Rectal smooth muscle tissue (tissue), 1 donor: Measurements from ENCODE around the gene CDADC1.

Experiments
- H3K27ac ChIP-seq: one replicate; pipeline ENCODE4 v1.7.0; 2013; ENCODE audit warnings: low read depth, low read length, inconsistent platforms
- H3K27me3 ChIP-seq: one replicate; pipeline ENCODE4 v1.7.0; 2013; ENCODE audit warnings: low read length; ENCODE audit not compliant: control insufficient read depth, insufficient read depth
- H3K36me3 ChIP-seq: one replicate; pipeline ENCODE4 v1.7.0; 2013; ENCODE audit warnings: low read length; ENCODE audit not compliant: control insufficient read depth, insufficient read depth
- H3K4me1 ChIP-seq: one replicate; pipeline ENCODE4 v1.7.0; 2013; ENCODE audit warnings: low read length; ENCODE audit not compliant: control insufficient read depth, insufficient read depth
- H3K4me3 ChIP-seq: one replicate; pipeline ENCODE4 v1.7.0; 2013; ENCODE audit warnings: low read length
- H3K9ac ChIP-seq: one replicate; pipeline ENCODE4 v1.7.0; 2013; ENCODE audit warnings: low read length

The CDADC1 gene

DNA sequence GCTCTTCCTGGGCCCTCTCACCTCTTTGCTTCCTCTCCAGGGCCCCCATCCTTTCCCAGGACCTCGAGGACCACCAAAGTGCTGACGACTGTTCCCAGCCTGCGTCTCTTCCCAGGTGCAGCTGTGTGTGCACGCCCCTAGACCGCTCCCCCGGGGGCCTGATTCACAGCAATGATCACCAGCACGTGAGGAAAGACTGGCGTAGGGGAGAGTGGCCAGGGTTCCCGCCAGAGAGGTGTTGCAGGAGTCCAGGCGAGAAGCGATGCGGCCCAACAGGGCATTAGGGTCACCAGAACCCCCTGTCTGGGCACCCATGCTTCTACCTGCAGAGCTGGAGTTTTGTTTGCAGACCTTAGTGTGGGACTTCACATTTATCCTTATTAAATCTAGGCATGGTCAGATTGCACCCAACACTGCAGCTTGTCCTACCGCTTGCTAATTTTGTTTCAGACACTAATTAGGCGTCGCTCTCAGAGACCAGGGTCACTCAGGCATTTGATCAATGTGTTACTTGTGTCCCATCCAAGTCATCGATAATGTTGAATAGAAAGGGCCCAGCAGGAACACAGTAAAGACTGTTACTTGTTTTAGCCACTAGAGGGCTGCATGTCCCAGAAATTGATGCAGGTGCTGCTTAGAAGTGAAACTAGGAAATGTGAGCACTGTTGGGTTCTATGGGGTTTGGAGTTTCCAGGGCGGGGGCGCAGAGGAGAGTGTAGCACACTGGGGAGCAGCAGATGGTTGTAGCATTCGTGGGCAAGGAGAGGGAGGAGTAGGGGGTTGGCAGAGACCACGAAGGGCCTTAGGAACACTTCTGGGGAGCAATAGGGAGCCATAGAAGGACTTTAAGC lies 53.2 kb downstream of the CDADC1 start:
- no peak overlapping the region for H3K27ac ChIP-seq
- no peaks in the 10 kb centered on the region for H3K27me3 ChIP-seq
- peak overlapping the region; percentile 12 for H3K9ac ChIP-seq
- peak overlapping the region; percentile 67 for H3K4me3 ChIP-seq
- H3K36me3 ChIP-seq, result no peaks in the 10 kb centered on the region
- H3K4me1 ChIP-seq, result no peaks in the 10 kb centered on the region

DNA sequence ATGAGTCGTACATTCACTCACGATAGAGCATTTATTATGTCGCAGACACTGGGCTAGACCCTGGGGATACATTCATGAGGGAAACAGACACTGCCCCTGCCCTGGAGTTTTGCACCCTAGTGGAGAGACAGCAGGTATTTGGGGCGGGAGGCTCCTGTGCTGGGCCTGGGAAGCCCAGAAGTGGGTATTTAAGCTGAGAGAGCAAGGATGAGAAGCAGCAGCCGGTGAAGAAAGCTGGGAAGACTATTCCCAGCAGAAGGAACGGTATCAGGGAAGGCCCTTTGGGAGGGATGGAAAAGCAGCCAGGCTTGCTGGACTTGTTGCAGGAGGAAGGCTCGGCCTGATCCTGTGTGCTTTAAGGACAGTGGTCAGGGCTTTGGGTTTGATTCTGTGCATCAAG lies 54.5 kb downstream of the CDADC1 start:
- Histone ChIP-seq H3K27me3 (no peaks in the 10 kb centered on the region), H3K36me3 (no peaks in the 10 kb centered on the region), H3K9ac (no peak overlapping the region), H3K4me1 (no peaks in the 10 kb centered on the region), H3K4me3 (no peak overlapping the region), H3K27ac (no peak overlapping the region)

DNA sequence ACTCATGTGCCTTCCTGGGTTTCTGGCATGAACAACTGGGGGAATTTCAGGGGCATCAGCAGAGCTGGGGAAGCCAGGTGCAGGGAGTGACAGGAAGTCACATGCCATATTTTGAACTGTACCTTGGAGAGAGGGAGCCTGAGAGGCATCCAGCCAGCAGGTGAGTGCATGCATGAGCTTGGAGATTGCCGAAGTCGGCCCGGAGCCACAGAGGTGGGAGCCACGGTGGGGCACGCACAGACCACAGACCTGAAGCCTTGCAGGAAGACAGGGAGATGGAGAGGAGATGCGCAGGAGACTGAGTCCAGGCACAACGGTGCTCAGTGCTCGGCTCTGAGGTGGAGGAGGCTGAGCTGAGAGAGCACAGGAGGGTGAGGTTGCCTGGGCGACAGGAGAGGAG lies 55.1 kb downstream of the CDADC1 start:
- Histone ChIP-seq H3K27me3 (no peaks in the 10 kb centered on the region), H3K36me3 (no peaks in the 10 kb centered on the region), H3K9ac (no peak overlapping the region), H3K27ac (no peak overlapping the region), H3K4me3 (no peak overlapping the region), H3K4me1 (peaks cover 6% of the 10 kb centered on the region)

- H3K27me3 ChIP-seq, result no peaks in the 10 kb centered on the region
- peaks cover 13% of the 10 kb centered on the region for H3K4me1 ChIP-seq
- H3K4me3 ChIP-seq, result no peak overlapping the region
- H3K9ac ChIP-seq, result no peak overlapping the region
- H3K27ac ChIP-seq, result no peak overlapping the region
- H3K36me3 ChIP-seq, result no peaks in the 10 kb centered on the region
These were observed 56.0 kb downstream of the CDADC1 start for GRCh38 chr13:49303533-49304252.

DNA sequence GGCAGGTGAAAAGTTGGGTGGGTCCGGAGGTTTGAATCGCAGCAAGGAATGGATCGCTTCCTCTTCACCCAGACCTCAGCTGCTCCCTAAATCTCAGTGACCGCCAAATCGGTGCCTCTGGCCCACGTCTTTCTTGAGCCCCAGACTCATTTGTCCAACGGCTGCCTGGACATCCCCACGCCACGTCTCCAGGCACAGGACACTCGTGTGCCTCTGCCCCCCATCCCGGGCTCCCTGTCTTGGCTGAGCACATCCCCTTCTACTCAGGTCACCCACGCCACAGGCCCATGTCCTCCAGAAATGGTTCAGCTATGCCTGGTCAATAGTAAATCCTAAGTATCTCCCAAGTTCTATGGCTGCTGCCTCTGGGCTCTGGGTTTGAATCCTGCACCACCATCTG lies 56.6 kb downstream of the CDADC1 start:
- Histone ChIP-seq H3K27me3 (no peaks in the 10 kb centered on the region), H3K9ac (no peak overlapping the region), H3K4me3 (no peak overlapping the region), H3K36me3 (no peaks in the 10 kb centered on the region), H3K27ac (no peak overlapping the region), H3K4me1 (peaks cover 18% of the 10 kb centered on the region)

GRCh38 chr13:49304763-49305700 lies 57.3 kb downstream of the CDADC1 start:
- H3K27ac ChIP-seq, result peak overlapping the region; percentile 28
- H3K4me1 ChIP-seq, result peaks cover 18% of the 10 kb centered on the region
- H3K9ac ChIP-seq, result no peak overlapping the region

DNA sequence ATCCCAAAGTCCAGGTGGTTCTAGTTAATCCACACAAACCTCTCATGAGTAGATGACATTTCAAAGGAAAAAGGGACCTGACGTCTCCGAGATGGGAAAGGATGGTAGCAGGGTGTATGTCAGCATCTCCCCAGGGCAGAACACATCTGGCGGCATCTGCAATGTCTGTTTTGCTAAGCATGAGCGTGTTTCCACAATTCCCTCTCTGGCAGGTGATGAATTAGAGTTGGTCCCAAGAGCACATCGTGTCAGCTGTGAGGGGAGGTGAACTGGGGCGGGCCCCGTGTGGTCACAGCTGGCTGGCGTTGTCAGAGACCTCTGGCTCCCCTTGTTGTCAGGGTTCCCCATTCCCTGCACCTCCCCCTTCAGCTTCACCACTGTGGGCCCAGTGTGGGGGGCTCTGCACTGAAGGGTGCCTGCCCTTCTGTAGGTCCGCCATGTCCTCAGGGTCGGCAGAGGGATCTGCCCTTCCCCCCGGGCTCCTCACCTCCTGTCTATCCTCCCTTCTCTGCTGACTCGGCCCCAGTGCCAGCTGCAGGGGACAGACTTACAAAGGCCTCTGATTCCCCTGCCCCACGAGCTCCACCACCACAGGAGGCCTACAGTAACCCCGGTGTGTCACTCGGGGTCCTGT lies 58.2 kb downstream of the CDADC1 start:
- peak overlapping the region; percentile 26 for H3K27ac ChIP-seq

More at GRCh38 chr13:49304763-49305700, 57.3 kb downstream of the CDADC1 start:
- Histone ChIP-seq H3K27me3 (no peaks in the 10 kb centered on the region), H3K4me3 (no peak overlapping the region), H3K36me3 (peaks cover 2% of the 10 kb centered on the region)

GRCh38 chr13:49307365-49307764 lies 59.6 kb downstream of the CDADC1 start:
- Histone ChIP-seq H3K4me1 (peaks cover 18% of the 10 kb centered on the region), H3K27me3 (no peaks in the 10 kb centered on the region), H3K9ac (no peak overlapping the region), H3K4me3 (no peak overlapping the region), H3K27ac (peak overlapping the region; percentile 90), H3K36me3 (peaks cover 5% of the 10 kb centered on the region)

More for the DNA sequence above, 58.2 kb downstream of the CDADC1 start:
- H3K9ac ChIP-seq, result no peak overlapping the region
- H3K27me3 ChIP-seq, result no peaks in the 10 kb centered on the region
- peaks cover 18% of the 10 kb centered on the region for H3K4me1 ChIP-seq
- H3K4me3 ChIP-seq, result no peak overlapping the region
- H3K36me3 ChIP-seq, result peaks cover 5% of the 10 kb centered on the region

DNA sequence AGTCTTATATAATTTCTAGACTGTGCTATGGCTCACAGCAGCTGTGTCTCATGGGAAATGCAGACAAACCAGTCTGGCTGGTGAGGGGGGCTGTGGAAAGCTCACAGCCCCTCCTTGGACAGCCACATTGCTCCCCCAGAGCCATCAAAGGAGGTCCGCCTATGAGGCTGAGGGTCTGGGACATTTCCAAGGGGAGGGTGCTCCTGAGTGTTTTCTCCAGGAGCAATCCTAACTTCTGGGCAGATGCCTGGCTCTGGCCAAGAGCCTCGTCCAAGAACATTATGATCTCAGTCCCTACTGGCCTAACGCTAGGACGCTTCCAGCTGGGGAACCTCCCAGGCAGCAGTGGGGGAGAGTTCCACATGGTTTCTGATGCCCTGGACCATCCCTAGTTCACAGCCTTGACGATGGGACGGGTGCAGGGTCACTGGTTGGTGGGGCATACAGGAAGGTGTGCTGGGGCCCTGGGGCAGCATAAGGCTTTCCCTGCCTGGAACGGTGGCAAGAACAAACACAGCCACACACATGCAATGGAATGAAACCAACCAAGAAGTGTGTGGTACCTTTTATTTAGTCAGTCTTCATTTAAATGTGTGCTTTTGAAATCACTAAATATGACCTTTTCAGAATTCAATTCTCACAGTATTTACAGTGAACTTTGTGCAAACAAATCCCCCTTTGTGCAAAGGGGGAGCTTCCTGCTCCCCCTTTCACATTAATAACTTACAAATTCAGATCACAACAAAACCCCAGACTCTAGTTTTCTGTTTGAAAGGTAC lies 60.6 kb downstream of the CDADC1 start:
- peaks cover 18% of the 10 kb centered on the region for H3K4me1 ChIP-seq
- H3K4me3 ChIP-seq, result no peak overlapping the region
- H3K27me3 ChIP-seq, result no peaks in the 10 kb centered on the region
- peaks cover 5% of the 10 kb centered on the region for H3K36me3 ChIP-seq
- no peak overlapping the region for H3K9ac ChIP-seq
- peak overlapping the region; percentile 90 for H3K27ac ChIP-seq

DNA sequence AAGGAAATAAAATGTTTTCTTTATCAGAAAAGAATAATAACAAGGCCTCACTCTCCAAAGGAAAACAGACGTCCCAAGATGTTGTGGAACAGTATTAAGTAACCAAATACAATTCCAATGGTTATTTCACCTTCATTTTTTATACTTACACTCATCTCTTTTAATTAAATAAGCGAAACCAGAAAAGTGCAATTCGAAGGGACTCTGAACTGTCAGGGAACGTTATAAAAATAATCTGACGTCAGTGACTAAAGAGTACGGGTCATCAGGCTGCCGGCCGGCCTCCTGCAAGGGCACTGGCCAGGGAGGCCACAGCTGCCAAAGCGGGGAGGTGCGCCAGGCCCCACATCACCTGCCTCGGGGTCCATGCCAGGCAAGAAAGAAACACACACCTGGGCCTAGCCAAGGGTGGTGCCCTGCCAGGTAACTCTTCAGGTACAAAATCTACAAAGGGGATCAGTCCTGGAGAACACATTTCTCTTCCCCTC lies 61.2 kb downstream of the CDADC1 start:
- H3K36me3 ChIP-seq, result peaks cover 5% of the 10 kb centered on the region
- no peak overlapping the region for H3K9ac ChIP-seq
- H3K27ac ChIP-seq, result peak overlapping the region; percentile 90
- peaks cover 24% of the 10 kb centered on the region for H3K4me1 ChIP-seq
- H3K4me3 ChIP-seq, result no peak overlapping the region
- no peaks in the 10 kb centered on the region for H3K27me3 ChIP-seq

DNA sequence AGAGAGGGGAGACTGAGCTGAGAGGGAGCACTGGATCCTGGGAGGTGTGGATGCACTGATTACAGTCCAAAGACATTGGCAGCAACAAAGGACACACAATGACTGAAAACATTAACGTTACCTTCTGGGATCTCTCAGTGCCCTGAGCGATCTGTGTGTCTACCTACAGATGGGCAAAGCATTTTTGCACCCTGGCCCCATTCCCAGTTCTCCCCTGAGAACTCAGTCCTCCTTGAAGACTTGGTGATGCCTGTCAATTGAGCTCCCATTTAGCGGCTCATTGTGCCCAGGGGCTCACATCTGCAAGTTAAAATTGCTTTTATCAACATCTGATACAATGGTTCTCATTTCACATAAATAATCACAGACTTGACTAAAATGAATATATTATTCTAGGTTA lies 62.5 kb downstream of the CDADC1 start:
- Histone ChIP-seq H3K4me1 (peaks cover 35% of the 10 kb centered on the region), H3K27ac (peak overlapping the region; percentile 90), H3K4me3 (no peak overlapping the region), H3K27me3 (no peaks in the 10 kb centered on the region), H3K36me3 (peaks cover 5% of the 10 kb centered on the region), H3K9ac (no peak overlapping the region)
